ENCODE results near the gene ADA.
"Not testable (repeated sequence)": the region's sequence is repeated elsewhere in the genome, so short reads cannot be mapped to it uniquely, and the experiment has no call there.

ADA gene

DNA sequence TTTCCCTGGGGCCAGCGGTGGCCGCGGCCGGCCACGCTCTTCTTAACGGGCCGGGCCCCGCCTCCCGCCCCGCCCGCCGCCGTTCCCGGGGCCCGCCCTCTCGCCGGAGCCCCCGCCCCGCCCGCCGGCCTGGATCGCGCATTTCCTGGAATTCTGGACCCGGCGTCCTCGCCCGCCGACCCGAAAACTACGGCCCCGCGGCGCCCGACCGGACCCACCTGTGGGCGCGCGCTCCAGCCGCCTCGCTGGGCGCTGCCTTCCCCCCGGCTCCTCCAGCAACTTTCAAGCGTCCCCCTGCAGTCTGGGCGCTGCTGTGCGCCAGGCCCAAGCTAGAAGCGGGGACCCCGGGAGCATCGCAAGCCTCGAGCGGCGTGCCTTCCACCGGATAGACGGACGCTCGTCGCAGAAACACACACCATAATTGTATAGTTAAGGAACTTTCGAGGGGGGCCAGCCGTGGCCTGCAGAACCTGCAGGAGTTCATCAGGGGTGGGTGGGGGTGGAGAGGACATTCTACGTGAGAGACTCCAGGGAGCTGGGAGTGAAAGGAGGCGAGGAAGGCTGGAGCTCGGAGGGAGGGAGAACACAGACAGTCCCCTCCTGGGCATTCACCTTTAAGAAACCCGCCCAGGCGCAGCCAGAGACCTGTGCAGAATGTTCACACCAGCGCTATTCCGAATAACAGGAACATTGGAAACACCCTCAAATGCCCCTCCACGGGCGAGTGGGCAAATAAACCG is at the start of gene ADA:
Gene ADA, minus strand, starts transcription at position 16 of the 740 bp plus-strand sequence. CDS start 92 bp downstream, outside the sequence.
- Histone ChIP-seq H3K27me3 (no peaks in the 10 kb centered on the region), H3K4me3 (peak within 1 kb of the TSS; percentile 74 to 95), H3K27ac (peak within 1 kb of the TSS; percentile 70 to 72), H3K9me3 (no peaks in the 10 kb centered on the region), H3K4me1 (peaks cover 0 to 16% (median 13%) of the 10 kb centered on the region in 4 donors), H3K36me3 (no peaks in the 10 kb centered on the region)
- peak; percentile 62 to 80 for DNase-seq
- TF ChIP-seq, protein P1, sequence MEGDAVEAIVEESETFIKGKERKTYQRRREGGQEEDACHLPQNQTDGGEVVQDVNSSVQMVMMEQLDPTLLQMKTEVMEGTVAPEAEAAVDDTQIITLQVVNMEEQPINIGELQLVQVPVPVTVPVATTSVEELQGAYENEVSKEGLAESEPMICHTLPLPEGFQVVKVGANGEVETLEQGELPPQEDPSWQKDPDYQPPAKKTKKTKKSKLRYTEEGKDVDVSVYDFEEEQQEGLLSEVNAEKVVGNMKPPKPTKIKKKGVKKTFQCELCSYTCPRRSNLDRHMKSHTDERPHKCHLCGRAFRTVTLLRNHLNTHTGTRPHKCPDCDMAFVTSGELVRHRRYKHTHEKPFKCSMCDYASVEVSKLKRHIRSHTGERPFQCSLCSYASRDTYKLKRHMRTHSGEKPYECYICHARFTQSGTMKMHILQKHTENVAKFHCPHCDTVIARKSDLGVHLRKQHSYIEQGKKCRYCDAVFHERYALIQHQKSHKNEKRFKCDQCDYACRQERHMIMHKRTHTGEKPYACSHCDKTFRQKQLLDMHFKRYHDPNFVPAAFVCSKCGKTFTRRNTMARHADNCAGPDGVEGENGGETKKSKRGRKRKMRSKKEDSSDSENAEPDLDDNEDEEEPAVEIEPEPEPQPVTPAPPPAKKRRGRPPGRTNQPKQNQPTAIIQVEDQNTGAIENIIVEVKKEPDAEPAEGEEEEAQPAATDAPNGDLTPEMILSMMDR (IDR thresholded peaks at IDR 0.05), result no peak
- intact Hi-C loops (cut with DNase I; ENCODE audit: low total_unique reads), result no loop called here

- no peaks in the 10 kb centered on the region for H3K36me3 ChIP-seq
- peak overlapping the region; percentile 94 for H3K27ac ChIP-seq
- H3K27me3 ChIP-seq, result no peaks in the 10 kb centered on the region
- H3K4me1 ChIP-seq, result peaks cover 0 to 93% (median 46%) of the 10 kb centered on the region in 4 donors
- TF ChIP-seq, protein P1 (IDR thresholded peaks at IDR 0.05), result no peak
- DNase-seq, result peak in 1 of 2 donors; percentile 61
- H3K9me3 ChIP-seq, result no peaks in the 10 kb centered on the region
- intact Hi-C loops (cut with DNase I; ENCODE audit: low total_unique reads), result no loop called here
- H3K4me3 ChIP-seq, result no peak overlapping the region
Observed at GRCh38 chr20:44700306-44700705, 48.8 kb upstream of the ADA start.

GRCh38 chr20:44698351-44698750 is 46.9 kb upstream of the ADA start:
- DNase-seq, result peak in 1 of 2 donors; percentile 63
- TF ChIP-seq, protein P1 (IDR thresholded peaks at IDR 0.05), result no peak
- intact Hi-C loops (cut with DNase I; ENCODE audit: low total_unique reads), result no loop called here
- Histone ChIP-seq H3K36me3 (no peaks in the 10 kb centered on the region), H3K27me3 (no peaks in the 10 kb centered on the region), H3K4me1 (peaks cover 0 to 93% (median 53%) of the 10 kb centered on the region in 4 donors), H3K27ac (peak overlapping the region; percentile 83 to 93), H3K9me3 (no peaks in the 10 kb centered on the region), H3K4me3 (no peak overlapping the region)

GRCh38 chr20:44697041-44697440 is 45.5 kb upstream of the ADA start:
- DNase-seq, result peak in 1 of 2 donors; percentile 32
- H3K9me3 ChIP-seq; H3K36me3 ChIP-seq; H3K27me3 ChIP-seq; H3K4me3 ChIP-seq; intact Hi-C loops (cut with DNase I; ENCODE audit: low total_unique reads): not testable (repeated sequence)
- H3K4me1 ChIP-seq, result peaks cover 0 to 91% (median 51%) of the 10 kb centered on the region in 4 donors
- peak overlapping the region; percentile 83 to 93 for H3K27ac ChIP-seq

DNA sequence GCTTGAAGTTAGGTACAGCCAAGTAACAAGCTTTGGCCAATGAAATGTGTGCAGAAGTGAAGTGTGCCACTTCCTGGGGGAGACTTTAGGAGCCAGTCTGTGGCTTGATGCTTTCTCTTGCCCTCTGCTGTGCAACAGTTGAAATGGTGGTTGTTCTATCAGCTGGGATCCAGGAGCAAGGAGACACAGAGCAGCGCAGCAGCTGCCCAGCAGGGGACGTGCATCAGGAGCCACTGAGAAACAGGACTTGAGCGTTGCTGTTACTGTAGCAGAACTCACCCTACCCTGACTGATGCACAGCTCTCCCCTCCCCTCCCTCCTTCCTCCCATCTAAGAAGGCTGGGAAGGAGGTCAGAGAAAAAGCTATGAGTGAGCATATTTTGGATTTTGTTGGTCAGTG is 44.8 kb upstream of the ADA start:
- intact Hi-C loops (cut with DNase I; ENCODE audit: low total_unique reads), result no loop called here
- H3K36me3 ChIP-seq, result no peaks in the 10 kb centered on the region
- H3K27ac ChIP-seq, result peak overlapping the region; percentile 83 to 93
- H3K4me1 ChIP-seq, result peaks cover 0 to 91% (median 51%) of the 10 kb centered on the region in 4 donors
- peak in 1 of 2 donors; percentile 45 for DNase-seq
- no peaks in the 10 kb centered on the region for H3K27me3 ChIP-seq
- TF ChIP-seq, protein P1 (IDR thresholded peaks at IDR 0.05), result no peak
- no peak overlapping the region for H3K4me3 ChIP-seq
- no peaks in the 10 kb centered on the region for H3K9me3 ChIP-seq

GRCh38 chr20:44695674-44696300 is 44.3 kb upstream of the ADA start:
- no peaks in the 10 kb centered on the region for H3K27me3 ChIP-seq
- H3K4me1 ChIP-seq, result peaks cover 0 to 91% (median 54%) of the 10 kb centered on the region in 4 donors
- no peaks in the 10 kb centered on the region for H3K36me3 ChIP-seq
- TF ChIP-seq, protein P1 (IDR thresholded peaks at IDR 0.05), result no peak
- intact Hi-C loops (cut with DNase I; ENCODE audit: low total_unique reads), result no loop called here
- H3K9me3 ChIP-seq, result no peaks in the 10 kb centered on the region
- H3K27ac ChIP-seq, result peak overlapping the region; percentile 83 to 93
- no peak overlapping the region for H3K4me3 ChIP-seq
- peak in 1 of 2 donors; percentile 60 for DNase-seq

Measured in tibial artery (tissue), 4 donors.